Stimulated activated CD4-positive, alpha-beta T cell treated with anti-CD3 and anti-CD28 coated beads, Interleukin-15, amount 100 ng/mL, for 24 hours (primary cell): ENCODE results near the gene FYN.

Experiments
- DNase-seq: peaks from one replicate; pipeline ENCODE4 v3.0.0-alpha.2; 2020

FYN gene

DNA sequence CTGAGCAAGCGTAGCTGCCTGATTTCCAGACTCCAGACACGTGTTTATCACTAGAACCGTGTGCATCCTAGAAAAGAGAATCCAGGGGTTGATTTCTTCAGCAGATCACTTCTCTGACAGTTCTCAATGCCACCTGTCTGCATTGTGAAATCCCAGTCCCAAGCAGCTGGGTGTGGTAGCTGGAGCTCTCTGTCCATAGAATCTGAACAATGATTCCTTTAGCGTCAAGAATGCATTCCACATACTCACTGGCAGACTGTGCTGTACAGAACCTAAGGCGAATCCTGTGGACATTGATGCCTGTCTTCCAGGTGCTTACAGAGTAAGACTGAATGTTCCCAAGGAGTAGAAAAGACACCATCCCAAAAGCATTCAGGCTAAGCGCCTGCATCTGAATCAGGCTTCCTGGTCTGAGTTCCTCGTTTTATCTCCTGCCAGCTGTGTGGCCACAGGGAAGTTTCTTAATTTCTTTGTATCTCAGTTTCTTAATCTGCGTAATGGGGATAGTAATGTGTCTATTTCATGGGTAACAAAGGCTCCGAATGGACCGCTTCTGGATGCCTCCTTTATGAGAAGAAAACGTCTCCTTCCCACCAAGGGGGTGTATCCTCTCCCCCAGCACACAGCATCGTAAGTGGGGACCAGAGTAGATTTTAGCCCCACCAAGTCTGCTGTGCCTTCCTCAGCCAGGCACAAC, 257.2 kb downstream of the FYN start:
- DNase-seq = no peak

DNA sequence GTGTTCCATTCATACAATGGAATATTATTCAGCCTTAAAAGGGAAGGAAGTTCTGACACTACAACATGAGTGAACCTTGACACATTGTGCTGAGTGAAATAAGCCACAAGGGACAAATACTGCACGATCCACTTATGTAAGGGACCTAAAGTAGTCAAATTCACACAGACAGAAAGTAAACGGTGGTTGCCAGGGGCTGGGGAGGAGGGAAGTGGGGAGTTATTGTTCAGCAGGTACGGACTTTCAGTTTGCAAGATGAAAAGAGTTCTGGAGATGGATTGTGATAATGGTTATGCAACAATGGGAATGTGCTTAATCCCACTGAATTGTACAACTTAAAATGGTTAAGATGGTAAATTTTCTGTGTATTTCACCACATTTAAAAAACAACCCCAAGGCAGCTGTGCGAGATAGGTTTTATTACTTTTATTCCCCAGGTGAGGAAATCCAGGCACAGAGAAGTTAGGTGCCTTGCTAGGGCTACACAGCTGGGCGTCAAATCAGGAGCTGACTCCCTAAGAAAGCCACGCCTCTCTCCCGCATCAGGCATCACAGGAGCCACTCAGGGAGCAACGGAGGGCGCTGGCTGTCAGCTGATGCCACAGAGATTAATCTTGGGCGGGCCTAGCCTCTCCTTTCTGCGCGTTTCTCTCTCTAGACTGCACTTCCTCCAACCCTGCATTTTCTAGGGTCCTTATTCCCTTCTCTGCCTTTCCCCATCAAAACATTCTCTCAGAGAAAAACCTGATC, 258.2 kb downstream of the FYN start:
- DNase-seq = no peak

DNA sequence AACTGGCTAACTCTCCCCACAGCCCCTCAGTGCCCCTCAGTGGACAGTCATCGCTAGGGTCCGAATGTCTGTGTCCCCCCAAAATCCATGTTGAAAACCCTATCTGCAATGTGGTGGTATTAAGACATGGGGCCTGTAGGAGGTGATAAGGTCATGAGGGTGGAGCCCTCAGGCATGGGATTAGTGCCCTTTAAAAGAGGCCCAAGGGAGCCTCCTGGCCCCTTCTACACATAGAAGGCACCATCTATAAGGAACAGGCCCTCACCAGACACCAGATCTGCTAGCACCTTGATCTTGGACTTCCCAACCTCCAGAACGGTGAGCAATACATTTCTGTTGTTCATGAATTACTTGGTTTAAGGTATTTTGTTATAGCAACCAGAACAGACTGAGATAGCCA, 260.9 kb downstream of the FYN start:
- no peak for DNase-seq

DNA sequence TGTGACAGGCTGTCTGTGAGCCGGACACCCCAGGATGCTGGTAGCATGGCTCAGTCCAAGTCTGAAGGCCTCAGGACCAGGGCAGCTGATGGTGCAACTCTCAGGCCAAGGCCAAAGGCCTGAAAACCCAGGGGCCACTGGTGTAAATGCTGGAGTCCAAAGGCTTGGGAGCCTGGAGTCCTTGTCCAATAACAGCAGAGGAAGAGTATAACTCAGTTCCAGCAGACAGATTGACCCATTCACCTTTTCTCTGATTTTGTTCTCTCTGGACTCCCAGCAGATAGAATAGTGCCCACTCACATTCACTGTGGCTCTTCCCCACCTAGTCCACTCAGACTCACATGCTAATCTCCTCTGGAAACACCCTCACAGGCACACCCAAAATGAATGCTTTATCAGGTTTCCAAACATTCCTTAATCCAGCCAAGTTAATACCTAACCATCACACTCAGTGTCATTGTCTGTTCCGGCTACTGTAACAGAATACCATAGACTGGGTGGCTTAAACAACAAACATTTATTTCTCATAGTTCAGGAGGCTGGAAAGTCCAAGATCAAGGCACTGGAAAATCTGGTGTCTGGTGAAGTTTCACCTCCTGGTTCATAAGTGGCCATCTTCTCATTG, 262.6 kb downstream of the FYN start:
- no peak for DNase-seq
